Fibroblast of peridontal ligament (primary cell): ENCODE measurements around the gene CMTR1.
"Not testable (repeated sequence)": the region's sequence is repeated elsewhere in the genome, so short reads cannot be mapped to it uniquely, and the experiment has no call there.

Experiments
- DNase-seq: peaks from one replicate; pipeline ENCODE4 v3.0.0-alpha.2; 2010; ENCODE audit errors: extremely low read depth

The CMTR1 gene

GRCh38 chr6:37491830-37492208 lies 58.8 kb downstream of the CMTR1 start:
- DNase-seq, result no peak

DNA sequence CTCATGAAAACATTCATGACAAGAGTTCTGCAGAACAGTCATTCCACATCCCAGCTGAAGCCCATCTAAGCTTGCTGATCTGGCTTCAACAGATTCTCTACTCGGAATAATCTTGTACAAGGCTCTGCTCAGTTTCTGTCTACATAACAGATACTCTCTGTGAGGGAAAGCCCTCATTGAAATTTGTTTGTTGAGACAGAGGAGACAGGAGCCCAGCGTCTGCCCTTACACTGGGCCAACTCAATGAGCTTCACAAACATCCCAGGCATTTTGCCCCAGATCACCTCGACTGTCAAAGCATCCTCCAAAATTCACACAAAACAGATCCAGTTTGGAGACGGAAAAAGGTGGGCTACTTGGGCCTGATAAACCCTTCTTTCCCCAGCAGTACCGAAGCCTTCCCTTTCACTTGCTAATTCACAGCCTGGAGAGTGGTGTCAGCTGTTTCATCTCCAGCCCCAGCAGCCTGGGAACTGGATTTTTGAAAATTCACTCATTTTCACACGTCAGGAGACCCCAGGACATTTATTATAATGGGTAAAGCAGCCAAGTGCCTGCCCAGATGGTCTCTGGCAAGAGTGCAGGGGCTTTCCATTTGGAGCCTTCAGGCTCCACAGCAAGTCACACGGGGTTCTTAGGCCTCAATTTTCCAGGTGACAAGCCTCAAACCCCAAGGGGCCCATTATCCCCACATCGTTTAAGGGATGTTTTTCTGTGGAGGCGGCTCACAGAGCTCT lies 59.4 kb downstream of the CMTR1 start:
- DNase-seq, result no peak

GRCh38 chr6:37492991-37493660 lies 60.1 kb downstream of the CMTR1 start:
- no peak for DNase-seq

- DNase-seq, result no peak
Measured at GRCh38 chr6:37493661-37493995, 60.6 kb downstream of the CMTR1 start.

DNA sequence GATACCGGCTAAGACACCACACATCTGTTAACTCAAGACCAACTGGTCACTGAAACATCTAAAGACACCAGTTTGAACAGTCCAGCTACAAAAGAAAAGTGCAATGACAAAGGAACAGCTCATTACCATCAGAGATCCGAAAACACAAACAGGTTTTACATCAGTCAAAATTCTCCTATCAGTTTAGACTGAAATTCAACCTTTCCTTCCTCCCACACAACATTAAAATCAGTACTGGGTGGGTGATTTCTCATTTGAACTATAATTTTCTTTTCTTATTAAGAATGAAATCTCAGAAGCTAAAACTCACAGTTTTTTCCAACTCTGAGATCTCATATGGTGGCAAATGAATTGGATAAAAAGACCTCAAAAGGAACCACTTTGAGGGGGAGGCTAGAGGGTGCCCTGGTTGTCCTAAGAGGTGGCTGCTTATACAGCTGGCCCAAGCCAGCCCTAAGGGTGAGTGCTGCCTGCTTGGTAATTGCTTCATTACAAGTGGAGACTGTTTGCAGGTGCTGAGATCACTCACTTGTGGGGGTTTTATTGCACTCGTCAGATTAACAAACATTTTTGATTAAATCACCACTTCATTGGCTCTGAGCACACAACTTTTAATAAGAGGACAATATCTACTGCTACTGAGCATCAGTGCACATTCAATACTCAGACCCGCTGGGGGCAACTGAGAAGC lies 62.4 kb downstream of the CMTR1 start:
- DNase-seq, result no peak

DNA sequence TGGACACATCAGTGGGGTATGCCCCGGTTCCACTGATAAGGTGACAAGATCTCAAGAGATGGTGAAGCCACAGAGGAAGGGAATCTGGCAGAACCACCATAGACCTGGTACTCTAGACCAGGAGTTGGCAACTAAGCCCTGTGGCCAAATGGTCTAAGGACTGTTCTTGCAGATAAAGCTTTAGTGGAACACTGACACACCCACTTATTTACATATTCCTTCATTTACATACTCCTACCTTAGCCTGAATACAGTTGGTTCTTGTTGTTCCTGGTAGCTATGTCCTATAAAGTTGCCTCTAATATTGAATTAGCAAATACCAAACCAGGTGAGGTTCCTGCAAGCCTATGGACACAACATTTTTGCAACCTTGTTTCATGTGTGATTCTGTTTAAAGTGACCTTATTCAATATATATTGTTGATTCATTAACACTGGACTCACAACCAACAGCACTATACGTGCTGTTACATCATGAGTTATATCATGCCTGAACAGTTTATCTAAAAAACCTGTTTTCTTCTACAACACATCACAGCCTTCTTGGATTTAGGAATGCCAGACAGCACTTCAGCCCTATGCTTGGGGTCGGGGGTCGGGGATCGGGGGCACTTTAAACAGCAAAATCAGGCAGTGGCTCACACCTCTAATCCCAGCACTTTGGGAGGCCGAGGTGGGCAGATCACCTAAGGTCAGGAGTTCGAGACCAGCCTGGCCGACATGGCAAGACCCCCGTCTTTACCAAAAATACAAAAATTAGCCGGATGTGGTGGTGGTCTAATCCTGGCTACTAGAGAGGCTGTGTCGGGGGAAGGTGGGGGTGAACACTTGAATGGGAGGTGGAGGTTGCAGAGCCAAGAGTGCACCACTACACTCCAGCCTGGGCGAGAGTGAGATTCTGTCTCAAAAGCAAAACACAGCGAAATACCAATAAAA lies 64.2 kb downstream of the CMTR1 start:
- DNase-seq, result no peak

DNA sequence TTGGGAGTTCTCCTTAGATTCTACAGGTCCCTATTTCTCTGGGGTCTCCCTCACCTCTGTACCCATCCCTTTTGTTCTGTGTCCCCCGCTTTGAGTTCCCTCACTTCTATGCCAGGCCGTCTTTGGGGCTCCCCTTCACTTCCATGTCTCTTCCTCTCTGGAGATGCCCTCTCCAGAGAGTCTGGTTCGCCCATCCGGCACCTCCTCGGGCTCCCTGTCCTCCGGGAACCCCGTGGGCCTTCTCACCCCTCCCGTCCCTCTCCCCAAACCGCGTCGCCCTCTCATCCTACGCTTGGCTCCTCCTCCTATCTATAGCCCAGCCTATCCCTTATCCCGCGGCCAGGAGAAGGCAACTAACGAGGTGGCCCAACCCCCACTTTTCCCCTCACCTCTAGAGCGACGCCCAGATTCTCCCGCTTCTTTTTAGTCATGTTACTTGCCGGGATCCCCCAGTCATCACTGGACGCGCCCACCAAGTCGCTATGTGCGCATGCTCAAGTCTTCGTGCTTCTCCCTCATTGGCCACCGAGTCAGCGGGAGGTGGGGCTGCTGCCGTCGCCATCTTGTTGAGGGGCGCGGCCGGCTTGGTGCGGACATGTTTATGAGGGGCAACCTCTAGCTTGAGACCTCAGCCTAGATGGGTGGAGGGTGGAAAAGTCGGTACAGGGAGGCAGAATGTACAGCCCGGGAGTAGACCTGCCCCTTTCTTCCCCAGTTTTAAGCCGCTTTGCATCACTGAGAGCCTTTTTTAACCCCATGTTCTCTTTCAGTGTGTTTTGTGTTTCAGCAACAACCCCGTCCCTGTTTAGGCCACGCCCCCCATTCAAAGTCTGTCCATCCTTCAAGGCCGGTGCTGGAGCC lies 66.6 kb downstream of the CMTR1 start, which contains the start of gene CCDC167:
Gene CCDC167, minus strand, starts transcription at position 461 of the 861 bp plus-strand sequence. Its CDS starts 30 bp downstream, at position 431.
- peak; percentile 94 for DNase-seq

- DNase-seq, result no peak
Measured at GRCh38 chr6:37500294-37500608, 67.2 kb downstream of the CMTR1 start.

DNA sequence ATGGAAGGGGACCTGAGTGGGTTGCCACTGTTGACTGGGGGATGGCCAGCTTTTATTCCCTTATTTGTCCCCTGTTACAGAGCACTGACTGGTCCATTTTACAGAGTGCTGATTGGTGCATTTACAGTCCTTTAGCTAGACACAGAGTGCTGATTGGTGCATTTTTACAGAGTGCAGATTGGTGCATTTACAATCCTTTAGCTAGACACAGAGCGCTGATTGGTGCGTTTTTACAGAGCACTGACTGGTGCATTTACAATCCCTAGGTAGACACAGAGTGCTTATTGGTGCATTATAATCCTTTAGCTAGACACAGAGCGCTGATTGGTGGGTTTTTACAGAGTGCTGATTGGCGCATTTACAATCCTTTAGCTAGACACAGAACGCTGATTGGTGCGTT lies 67.9 kb downstream of the CMTR1 start:
- not testable (repeated sequence) for DNase-seq

GRCh38 chr6:37501632-37502491 lies 68.8 kb downstream of the CMTR1 start:
- no peak for DNase-seq

DNA sequence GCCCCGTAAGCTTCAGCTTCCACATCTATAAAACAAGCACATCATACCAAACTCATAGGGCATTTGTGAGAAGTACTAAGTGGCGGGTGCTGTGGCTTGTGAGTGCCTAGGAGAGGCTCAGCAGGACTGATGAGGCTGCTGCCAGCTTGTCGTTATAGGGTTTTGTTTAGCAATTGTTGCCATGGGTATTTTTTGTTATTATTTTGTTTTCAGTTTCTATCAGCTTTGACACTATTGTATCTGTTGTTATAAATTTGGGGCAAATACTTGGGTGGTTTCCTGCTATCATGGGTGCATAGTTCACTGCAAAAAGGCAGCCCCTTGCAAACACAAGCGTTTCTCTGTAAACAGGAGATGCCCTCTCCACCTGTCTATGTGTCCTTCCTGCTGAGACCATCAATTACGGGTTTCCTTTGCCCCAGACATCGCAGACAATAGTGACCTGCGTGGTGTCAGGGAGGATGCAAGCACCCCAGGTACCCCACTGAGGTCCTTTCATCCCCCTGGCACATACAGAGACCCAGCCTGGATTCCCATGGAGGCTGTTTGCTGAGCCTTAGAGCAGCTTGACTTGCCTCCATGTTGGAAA lies 69.8 kb downstream of the CMTR1 start:
- no peak for DNase-seq

GRCh38 chr6:37503309-37503965 lies 70.4 kb downstream of the CMTR1 start:
- DNase-seq, result no peak

- DNase-seq, result no peak
Measured at GRCh38 chr6:37504024-37504423, 71.0 kb downstream of the CMTR1 start.

DNA sequence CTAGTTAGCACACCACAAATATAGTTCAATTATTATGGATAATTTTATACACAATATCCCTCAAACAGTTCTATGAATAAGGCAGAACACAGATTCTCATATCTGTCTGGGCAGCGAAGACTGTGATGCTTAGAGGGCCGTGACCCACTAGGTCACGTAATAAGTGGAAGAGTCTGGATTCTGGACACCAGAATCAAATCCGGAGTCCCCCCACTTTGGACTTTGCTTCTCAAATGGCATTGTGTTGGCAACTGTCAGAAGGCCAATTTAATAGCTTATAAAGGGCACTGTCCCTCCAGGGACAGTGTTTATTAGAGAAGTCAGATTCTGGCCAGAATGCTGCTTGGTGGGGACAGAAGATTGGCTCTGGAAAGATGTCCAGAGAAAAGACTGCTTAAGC lies 73.5 kb downstream of the CMTR1 start:
- DNase-seq, result no peak

DNA sequence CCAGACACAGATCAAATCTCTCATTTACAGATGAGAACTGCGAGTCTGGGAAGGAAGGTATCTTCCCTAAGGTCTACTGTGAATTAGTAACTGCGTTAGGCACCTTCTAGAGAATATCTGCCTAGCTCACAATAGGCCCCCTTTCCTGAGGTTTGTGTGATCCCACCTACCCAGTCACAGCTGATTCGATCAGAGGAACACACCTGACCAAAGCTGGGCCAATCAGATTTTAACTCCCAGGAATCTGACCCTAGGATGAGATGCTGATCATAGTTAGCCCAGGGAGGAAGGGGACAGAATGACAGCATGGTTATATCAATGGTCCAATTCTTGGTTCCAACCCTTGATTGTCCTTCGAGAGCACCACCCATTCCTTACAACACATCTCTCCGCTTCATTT lies 74.1 kb downstream of the CMTR1 start:
- DNase-seq, result no peak

DNA sequence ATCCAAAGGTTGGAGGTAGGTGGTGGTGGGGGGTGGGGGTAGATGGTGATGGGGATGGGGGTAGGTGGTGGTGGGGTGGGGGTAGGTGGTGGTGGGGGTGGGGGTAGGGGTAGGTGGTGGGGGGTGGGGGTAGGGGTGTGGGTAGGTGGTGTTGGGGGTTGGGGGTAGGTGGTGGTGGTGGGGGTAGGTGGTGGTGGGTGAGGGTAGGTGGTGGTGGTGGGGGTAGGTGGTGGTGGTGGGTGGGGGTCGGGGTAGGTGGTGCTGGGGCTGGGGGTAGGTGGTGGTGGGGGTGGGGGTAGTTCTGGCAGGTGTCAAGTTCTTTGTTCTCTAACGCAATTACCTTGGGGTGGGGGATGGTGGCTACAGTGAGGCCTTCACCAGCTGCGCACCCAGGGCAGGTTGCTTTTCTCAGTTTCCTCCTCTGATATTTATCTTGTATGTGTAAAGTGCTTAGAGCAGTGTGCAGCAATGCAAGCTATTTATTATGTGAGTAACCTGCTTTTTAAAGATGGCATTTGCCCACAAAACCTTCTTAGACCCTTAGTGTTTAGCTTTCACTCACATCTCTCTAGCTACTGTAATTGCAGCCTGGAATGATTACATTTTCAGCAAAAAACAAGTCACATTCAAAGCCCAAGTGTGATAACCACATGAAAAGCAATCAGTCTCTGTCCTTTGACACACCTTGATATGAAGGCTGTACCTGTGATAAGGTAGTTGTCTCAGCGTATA lies 74.8 kb downstream of the CMTR1 start:
- no peak for DNase-seq

- no peak for DNase-seq
Measured at GRCh38 chr6:37511201-37511600, 78.2 kb downstream of the CMTR1 start.

GRCh38 chr6:37511910-37512399 lies 78.9 kb downstream of the CMTR1 start:
- no peak for DNase-seq
